ENCODE results near the gene KCNK13. TPM values are rescaled to one million over a fixed set of nuclear protein-coding genes. Genes with fewer than 3 reads are reported as not detected.
A peak's percentile ranks its signal among the peaks of the same experiment; 100 is the strongest.

The KCNK13 gene
- total RNA-seq (2021) (0.11 TPM in 1 of 2 replicates, not detected in the other), Bru-seq, nascent RNA (percentile 12 among the genes with signal in this experiment), BruChase-seq, experiment 1, labeled RNA remaining after a 2-hour chase (percentile 11 among the genes with signal in this experiment), BruChase-seq, experiment 2, labeled RNA remaining after a 6-hour chase (percentile 19 among the genes with signal in this experiment)
- long read RNA-seq = 0 reads

- ChIA-PET POLR2A (ENCODE audit: low non-redundant PET) (no interaction called here), CTCF (interaction anchor here (0.7 kb wide), 1 partner anchor 94 kb away, joined by 4 read pairs; no protein-coding TSS in a partner anchor)
- Histone ChIP-seq H3K36me3 (ENCODE audit: insufficient read depth, low read length, poor library complexity, severe bottlenecking) (no peaks in the 10 kb centered on the region), H3K4me1 (ENCODE audit: insufficient read depth, low read length, poor library complexity, severe bottlenecking) (peaks cover 18% of the 10 kb centered on the region), H3K27ac (ENCODE audit: low read depth, low read length, poor library complexity, severe bottlenecking) (no peak within 1 kb of the TSS), H3K4me3 (ENCODE audit: low read depth, low read length, poor library complexity, severe bottlenecking) (peak within 1 kb of the TSS; percentile 49), H3K27me3 (replicated peaks; ENCODE audit: insufficient read depth, low read depth, low read length, poor library complexity) (peaks cover 81% of the 10 kb centered on the region), H3K9me3 (ENCODE audit: low read depth, low read length, poor library complexity, severe bottlenecking) (no peaks in the 10 kb centered on the region)
- no TSS peak for BruUV-seq (replicated peaks)
- intact Hi-C loops (cut with micrococcal nuclease; ENCODE audit: unreplicated experiment) = loop anchor here (2.0 kb wide), 1 partner anchor 89 kb away; no protein-coding TSS in a partner anchor
- peak; percentile 28 for DNase-seq (ENCODE audit: low spot score)
- no peak for TF ChIP-seq CTCF (conservative IDR thresholded peaks at IDR 0.05; ENCODE audit: low read depth, low read length)
- TF ChIP-seq EZH2 (IDR thresholded peaks at IDR 0.05; ENCODE audit: borderline replicate concordance, low read depth, low read length, poor library complexity, severe bottlenecking) = no peak
Observed at GRCh38 chr14:90061685-90062126, at the start of gene KCNK13. TSS of gene KCNK13 (plus strand) at chr14:90061994. CDS start at chr14:90062206, 212 bp downstream.

- DNase-seq (ENCODE audit: low spot score) = no peak
- no peaks in the 10 kb centered on the region for H3K9me3 ChIP-seq (ENCODE audit: low read depth, low read length, poor library complexity, severe bottlenecking)
- no TSS peak for BruUV-seq (replicated peaks)
- no peak overlapping the region for H3K27ac ChIP-seq (ENCODE audit: low read depth, low read length, poor library complexity, severe bottlenecking)
- no peaks in the 10 kb centered on the region for H3K27me3 ChIP-seq (replicated peaks; ENCODE audit: insufficient read depth, low read depth, low read length, poor library complexity)
- intact Hi-C loops (cut with micrococcal nuclease; ENCODE audit: unreplicated experiment) = no loop called here
- H3K4me3 ChIP-seq (ENCODE audit: low read depth, low read length, poor library complexity, severe bottlenecking) = no peak overlapping the region
- ChIA-PET CTCF (no interaction called here), POLR2A (ENCODE audit: low non-redundant PET) (no interaction called here)
- H3K36me3 ChIP-seq (ENCODE audit: insufficient read depth, low read length, poor library complexity, severe bottlenecking) = peaks cover 19% of the 10 kb centered on the region
- no peaks in the 10 kb centered on the region for H3K4me1 ChIP-seq (ENCODE audit: insufficient read depth, low read length, poor library complexity, severe bottlenecking)
- TF ChIP-seq EZH2 (IDR thresholded peaks at IDR 0.05; ENCODE audit: borderline replicate concordance, low read depth, low read length, poor library complexity, severe bottlenecking) (no peak), CTCF (conservative IDR thresholded peaks at IDR 0.05; ENCODE audit: low read depth, low read length) (no peak)
Observed at GRCh38 chr14:90017371-90017770, 44.4 kb upstream of the KCNK13 start.

GRCh38 chr14:90019824-90020523 is 41.8 kb upstream of the KCNK13 start:
- no peak overlapping the region for H3K27ac ChIP-seq (ENCODE audit: low read depth, low read length, poor library complexity, severe bottlenecking)
- intact Hi-C loops (cut with micrococcal nuclease; ENCODE audit: unreplicated experiment) = no loop called here
- CTCF ChIA-PET = no interaction called here
- TF ChIP-seq CTCF (conservative IDR thresholded peaks at IDR 0.05; ENCODE audit: low read depth, low read length) (no peak), EZH2 (IDR thresholded peaks at IDR 0.05; ENCODE audit: borderline replicate concordance, low read depth, low read length, poor library complexity, severe bottlenecking) (no peak)
- POLR2A ChIA-PET (ENCODE audit: low non-redundant PET) = no interaction called here
- no peaks in the 10 kb centered on the region for H3K9me3 ChIP-seq (ENCODE audit: low read depth, low read length, poor library complexity, severe bottlenecking)
- DNase-seq (ENCODE audit: low spot score) = peak; percentile 49
- peaks cover 27% of the 10 kb centered on the region for H3K36me3 ChIP-seq (ENCODE audit: insufficient read depth, low read length, poor library complexity, severe bottlenecking)
- no TSS peak for BruUV-seq (replicated peaks)
- H3K4me3 ChIP-seq (ENCODE audit: low read depth, low read length, poor library complexity, severe bottlenecking) = no peak overlapping the region
- no peaks in the 10 kb centered on the region for H3K27me3 ChIP-seq (replicated peaks; ENCODE audit: insufficient read depth, low read depth, low read length, poor library complexity)
- H3K4me1 ChIP-seq (ENCODE audit: insufficient read depth, low read length, poor library complexity, severe bottlenecking) = no peaks in the 10 kb centered on the region

Measured in A673 (cell line).